Suprapubic skin (tissue), 4 donors: ENCODE measurements around the gene PRSS22. TPM values are rescaled to one million over a fixed set of nuclear protein-coding genes. Genes with fewer than 3 reads are reported as not detected.
A peak's percentile ranks its signal among the peaks of the same experiment; 100 is the strongest.

ENCODE experiments used
- DNase-seq, 2 donors: peaks; one replicate each; pipeline ENCODE4 v3.0.0-alpha.2; 2019; ENCODE audit warnings: low spot score in 2 of 2
- H3K27ac ChIP-seq: fragments of 200-600 bp; sonication (generic); one replicate; pipeline ENCODE4 v1.5.1; 2019
- H3K27me3 ChIP-seq: fragments of 200-600 bp; sonication (generic); one replicate; pipeline ENCODE4 v1.5.1; 2019
- H3K36me3 ChIP-seq: fragments of 200-600 bp; sonication (generic); one replicate; pipeline ENCODE4 v1.5.1; 2019
- H3K4me1 ChIP-seq: fragments of 200-600 bp; sonication (generic); one replicate; pipeline ENCODE4 v1.5.1; 2019
- H3K4me3 ChIP-seq: fragments of 200-600 bp; sonication (generic); one replicate; pipeline ENCODE4 v1.5.1; 2019; ENCODE audit warnings: mild to moderate bottlenecking
- H3K9me3 ChIP-seq: fragments of 200-600 bp; sonication (generic); one replicate; pipeline ENCODE4 v1.5.1; 2019
- EP300 ChIP-seq: sonication (generic); formaldehyde crosslinking; IDR thresholded peaks from one replicate; pipeline ENCODE4 v1.6.1; 2017; ENCODE audit warnings: antibody characterized with exemption
- POLR2A ChIP-seq, 2 donors: fragments of 450-650 bp; IDR thresholded peaks; one replicate each; pipeline ENCODE4 v1.6.1; 2017; ENCODE audit warnings: antibody characterized with exemption in 2 of 2, mild to moderate bottlenecking in 2 of 2, moderate library complexity in 2 of 2
- POLR2AphosphoS5 ChIP-seq, 3 donors: sonication (generic); formaldehyde crosslinking; IDR thresholded peaks; one replicate each; pipeline ENCODE4 v1.6.1; 2017; ENCODE audit warnings: antibody characterized with exemption in 3 of 3
- WGBS: methylation state at CpG from one replicate; pipeline ENCODE4 v1.1.5; 2018; 5-methylcytosine and 5-hydroxymethylcytosine counted together
- total RNA-seq, 4 donors: library from RNA; depleted of rRNA; stranded (reverse); fragments of >200 nt; gene quantifications; one replicate each; pipeline ENCODE4 v1.1.0, GENCODE V29; 2016
- TF ChIP-seq, protein P1 (sequence below), 2 donors: fragments of 200-600 bp in 1 of 2; fragments of 450-650 bp in 1 of 2; sonication (generic) in 1 of 2; IDR thresholded peaks; one replicate each; pipeline ENCODE4 v1.5.1; 2016 to 2019; ENCODE audit warnings: antibody characterized with exemption in 2 of 2, mild to moderate bottlenecking in 1 of 2, moderate library complexity in 1 of 2

PRSS22 gene
- total RNA-seq, 4 donors from 2014 or later: 1.7 to 8.7 (median 6.7) TPM

GRCh38 chr16:2830355-2830695 lies 27.6 kb downstream of the PRSS22 start:
- DNase-seq: no peak
- WGBS: 75% methylated on average over 2 of the region's 5 CpGs
- no peaks in the 10 kb centered on the region for H3K9me3 ChIP-seq
- peaks cover 10% of the 10 kb centered on the region for H3K4me1 ChIP-seq
- no peak for TF ChIP-seq EP300
- TF ChIP-seq POLR2AphosphoS5 (IDR thresholded peaks at IDR 0.05): no peak
- TF ChIP-seq, protein P1, sequence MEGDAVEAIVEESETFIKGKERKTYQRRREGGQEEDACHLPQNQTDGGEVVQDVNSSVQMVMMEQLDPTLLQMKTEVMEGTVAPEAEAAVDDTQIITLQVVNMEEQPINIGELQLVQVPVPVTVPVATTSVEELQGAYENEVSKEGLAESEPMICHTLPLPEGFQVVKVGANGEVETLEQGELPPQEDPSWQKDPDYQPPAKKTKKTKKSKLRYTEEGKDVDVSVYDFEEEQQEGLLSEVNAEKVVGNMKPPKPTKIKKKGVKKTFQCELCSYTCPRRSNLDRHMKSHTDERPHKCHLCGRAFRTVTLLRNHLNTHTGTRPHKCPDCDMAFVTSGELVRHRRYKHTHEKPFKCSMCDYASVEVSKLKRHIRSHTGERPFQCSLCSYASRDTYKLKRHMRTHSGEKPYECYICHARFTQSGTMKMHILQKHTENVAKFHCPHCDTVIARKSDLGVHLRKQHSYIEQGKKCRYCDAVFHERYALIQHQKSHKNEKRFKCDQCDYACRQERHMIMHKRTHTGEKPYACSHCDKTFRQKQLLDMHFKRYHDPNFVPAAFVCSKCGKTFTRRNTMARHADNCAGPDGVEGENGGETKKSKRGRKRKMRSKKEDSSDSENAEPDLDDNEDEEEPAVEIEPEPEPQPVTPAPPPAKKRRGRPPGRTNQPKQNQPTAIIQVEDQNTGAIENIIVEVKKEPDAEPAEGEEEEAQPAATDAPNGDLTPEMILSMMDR (IDR thresholded peaks at IDR 0.05): no peak
- no peak for TF ChIP-seq POLR2A (IDR thresholded peaks at IDR 0.05)
- H3K4me3 ChIP-seq: no peak overlapping the region
- peak overlapping the region; percentile 55 for H3K27ac ChIP-seq
- no peaks in the 10 kb centered on the region for H3K36me3 ChIP-seq
- peaks cover 26% of the 10 kb centered on the region for H3K27me3 ChIP-seq

- TF ChIP-seq POLR2AphosphoS5 (IDR thresholded peaks at IDR 0.05) (no peak), EP300 (no peak), POLR2A (IDR thresholded peaks at IDR 0.05) (no peak)
- TF ChIP-seq, protein P1 (IDR thresholded peaks at IDR 0.05): no peak
- no peak within 1 kb of the TSS for H3K4me3 ChIP-seq
- H3K36me3 ChIP-seq: no peaks in the 10 kb centered on the region
- no peaks in the 10 kb centered on the region for H3K9me3 ChIP-seq
- H3K4me1 ChIP-seq: peaks cover 8% of the 10 kb centered on the region
- WGBS: 23% methylated on average over 9 of the region's 32 CpGs
- H3K27me3 ChIP-seq: peaks cover 26% of the 10 kb centered on the region
- peak within 1 kb of the TSS; percentile 55 for H3K27ac ChIP-seq
- peak in 1 of 2 donors; percentile 56 for DNase-seq
These were observed 28.2 kb downstream of the PRSS22 start, which contains the start of gene ZG16B for GRCh38 chr16:2829501-2830354. TSS of gene ZG16B (plus strand) at chr16:2830303. CDS start at chr16:2830442, 139 bp downstream.

- DNase-seq: no peak
- H3K9me3 ChIP-seq: no peaks in the 10 kb centered on the region
- no peak overlapping the region for H3K4me3 ChIP-seq
- TF ChIP-seq POLR2AphosphoS5 (IDR thresholded peaks at IDR 0.05): no peak
- TF ChIP-seq EP300: no peak
- TF ChIP-seq, protein P1 (IDR thresholded peaks at IDR 0.05): no peak
- no peak for TF ChIP-seq POLR2A (IDR thresholded peaks at IDR 0.05)
- WGBS: 84% methylated on average over 17 of the region's 17 CpGs
- no peak overlapping the region for H3K27ac ChIP-seq
- H3K4me1 ChIP-seq: peaks cover 8% of the 10 kb centered on the region
- no peaks in the 10 kb centered on the region for H3K36me3 ChIP-seq
- peaks cover 26% of the 10 kb centered on the region for H3K27me3 ChIP-seq
These were observed 29.0 kb downstream of the PRSS22 start for GRCh38 chr16:2828876-2829430.

- no peak overlapping the region for H3K27ac ChIP-seq
- peaks cover 26% of the 10 kb centered on the region for H3K27me3 ChIP-seq
- peaks cover 8% of the 10 kb centered on the region for H3K4me1 ChIP-seq
- H3K9me3 ChIP-seq: no peaks in the 10 kb centered on the region
- peak in 1 of 2 donors; percentile 52 for DNase-seq
- no peaks in the 10 kb centered on the region for H3K36me3 ChIP-seq
- WGBS: 73% methylated on average over 8 of the region's 8 CpGs
- no peak overlapping the region for H3K4me3 ChIP-seq
- no peak for TF ChIP-seq POLR2A (IDR thresholded peaks at IDR 0.05)
- no peak for TF ChIP-seq EP300
- TF ChIP-seq, protein P1 (IDR thresholded peaks at IDR 0.05): no peak
- no peak for TF ChIP-seq POLR2AphosphoS5 (IDR thresholded peaks at IDR 0.05)
These were observed 29.5 kb downstream of the PRSS22 start for GRCh38 chr16:2828521-2828840.

GRCh38 chr16:2827831-2828520 lies 30.0 kb downstream of the PRSS22 start:
- DNase-seq: peak in 1 of 2 donors; percentile 53
- H3K36me3 ChIP-seq: no peaks in the 10 kb centered on the region
- H3K27ac ChIP-seq: no peak overlapping the region
- TF ChIP-seq POLR2AphosphoS5 (IDR thresholded peaks at IDR 0.05) (no peak), POLR2A (IDR thresholded peaks at IDR 0.05) (no peak)
- TF ChIP-seq, protein P1 (IDR thresholded peaks at IDR 0.05): no peak
- H3K4me1 ChIP-seq: peaks cover 8% of the 10 kb centered on the region
- H3K4me3 ChIP-seq: no peak overlapping the region
- no peaks in the 10 kb centered on the region for H3K9me3 ChIP-seq
- H3K27me3 ChIP-seq: peaks cover 25% of the 10 kb centered on the region
- WGBS: 78% methylated on average over 8 of the region's 14 CpGs
